Activated naive CD4-positive, alpha-beta T cell treated with anti-CD3 and anti-CD28 coated beads, Interleukin-2, amount 10 ng/mL, durations not matched to agents 7 days and 5 days (primary cell): Measurements from ENCODE around the gene TBL1XR1.

Experiments used
- CTCF ChIA-PET: fragments of 350-600 bp; sonication (Branson Sonifier 250); formaldehyde crosslinking; loops from one replicate; lab custom pipeline; 2021; ENCODE audit warnings: antibody characterized with exemption; lab: Charles Lee
- DNase-seq: peaks from one replicate; pipeline ENCODE4 v3.0.0-alpha.2; 2020
- H3K27ac Mint-ChIP-seq: one replicate; pipeline ENCODE4 v1.8.0; 2021; ENCODE audit warnings: mild to moderate bottlenecking, moderate library complexity, mixed read lengths
- H3K27me3 Mint-ChIP-seq: one replicate; pipeline ENCODE4 v1.8.0; 2021; ENCODE audit warnings: mild to moderate bottlenecking, mixed read lengths
- H3K36me3 Mint-ChIP-seq: one replicate; pipeline ENCODE4 v1.8.0; 2021; ENCODE audit warnings: mixed read lengths
- H3K4me1 Mint-ChIP-seq: one replicate; pipeline ENCODE4 v1.8.0; 2021; ENCODE audit warnings: mixed read lengths
- H3K4me3 Mint-ChIP-seq: one replicate; pipeline ENCODE4 v1.8.0; 2021; ENCODE audit warnings: mild to moderate bottlenecking, moderate library complexity, mixed read lengths
- H3K9me3 Mint-ChIP-seq: one replicate; pipeline ENCODE4 v1.8.0; 2021; ENCODE audit warnings: mixed read lengths

The TBL1XR1 gene

GRCh38 chr3:177085794-177086193 is 111.5 kb downstream of the TBL1XR1 start:
- Mint-ChIP-seq H3K27me3 (no peaks in the 10 kb centered on the region), H3K27ac (no peak overlapping the region), H3K9me3 (peaks cover 2% of the 10 kb centered on the region), H3K36me3 (peaks cover 42% of the 10 kb centered on the region), H3K4me1 (peaks cover 6% of the 10 kb centered on the region), H3K4me3 (no peak overlapping the region)
- CTCF ChIA-PET, result no interaction called here
- DNase-seq, result no peak

DNA sequence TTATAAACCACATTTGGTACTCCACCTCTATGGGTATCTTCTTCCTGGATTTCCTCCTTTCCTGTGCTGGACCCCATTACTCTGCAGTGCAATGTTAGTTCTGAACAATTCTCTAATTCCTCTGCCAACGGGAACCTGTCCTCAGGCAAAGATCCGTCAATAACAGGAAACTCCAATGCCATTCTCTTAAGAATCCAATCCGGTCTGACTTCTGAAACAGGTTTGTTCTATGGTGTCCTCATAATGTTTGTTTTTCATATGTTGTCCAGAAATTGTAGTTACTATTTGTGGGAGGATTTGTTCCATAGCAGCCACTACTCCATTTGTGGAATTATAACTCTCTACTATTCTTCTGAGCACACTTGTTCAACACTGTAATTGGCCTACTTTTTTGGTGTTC is 112.7 kb downstream of the TBL1XR1 start:
- Mint-ChIP-seq H3K36me3 (peaks cover 38% of the 10 kb centered on the region), H3K27ac (no peak overlapping the region), H3K27me3 (no peaks in the 10 kb centered on the region), H3K4me3 (no peak overlapping the region), H3K4me1 (peaks cover 6% of the 10 kb centered on the region), H3K9me3 (peaks cover 2% of the 10 kb centered on the region)
- CTCF ChIA-PET, result no interaction called here
- DNase-seq, result no peak

- Mint-ChIP-seq H3K4me3 (no peak overlapping the region), H3K27ac (no peak overlapping the region)
- CTCF ChIA-PET, result no interaction called here
These were observed 117.2 kb downstream of the TBL1XR1 start for GRCh38 chr3:177080122-177080521.

DNA sequence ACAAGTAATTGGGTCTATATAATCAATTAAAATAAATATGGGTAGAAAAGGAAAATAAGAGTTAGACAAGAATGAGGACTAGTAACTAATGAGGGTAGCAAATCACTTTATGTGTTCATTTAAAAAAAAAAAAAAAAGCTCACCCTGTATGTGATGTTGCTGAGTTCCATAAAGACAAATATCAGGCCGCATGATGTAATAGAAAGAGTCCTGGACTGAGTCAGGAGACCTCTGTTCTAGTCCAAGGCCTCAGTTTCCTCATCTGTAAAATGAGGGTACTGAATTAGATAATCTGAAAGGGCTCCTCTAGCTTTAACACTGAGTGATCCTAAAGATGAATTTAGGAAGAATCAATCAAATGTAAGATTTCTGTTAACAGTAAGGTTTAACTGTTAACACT is 117.6 kb downstream of the TBL1XR1 start:
- H3K4me1 Mint-ChIP-seq, result peaks cover 2% of the 10 kb centered on the region
- no peaks in the 10 kb centered on the region for H3K27me3 Mint-ChIP-seq
- H3K27ac Mint-ChIP-seq, result no peak overlapping the region
- peaks cover 2% of the 10 kb centered on the region for H3K9me3 Mint-ChIP-seq
- H3K36me3 Mint-ChIP-seq, result peaks cover 46% of the 10 kb centered on the region
- no peak for DNase-seq
- CTCF ChIA-PET, result no interaction called here
- H3K4me3 Mint-ChIP-seq, result no peak overlapping the region

More at GRCh38 chr3:177080122-177080521, 117.2 kb downstream of the TBL1XR1 start:
- peaks cover 2% of the 10 kb centered on the region for H3K9me3 Mint-ChIP-seq
- peaks cover 2% of the 10 kb centered on the region for H3K4me1 Mint-ChIP-seq
- peaks cover 45% of the 10 kb centered on the region for H3K36me3 Mint-ChIP-seq
- DNase-seq, result no peak
- H3K27me3 Mint-ChIP-seq, result no peaks in the 10 kb centered on the region

GRCh38 chr3:177071496-177072156 is 125.7 kb downstream of the TBL1XR1 start:
- CTCF ChIA-PET, result no interaction called here
- Mint-ChIP-seq H3K27me3 (no peaks in the 10 kb centered on the region), H3K36me3 (peaks cover 34% of the 10 kb centered on the region), H3K4me1 (peaks cover 5% of the 10 kb centered on the region), H3K27ac (peak overlapping the region; percentile 11), H3K4me3 (no peak overlapping the region), H3K9me3 (no peaks in the 10 kb centered on the region)
- no peak for DNase-seq

- Mint-ChIP-seq H3K4me1 (peaks cover 10% of the 10 kb centered on the region), H3K36me3 (peaks cover 21% of the 10 kb centered on the region), H3K27me3 (no peaks in the 10 kb centered on the region), H3K4me3 (no peak overlapping the region), H3K9me3 (no peaks in the 10 kb centered on the region), H3K27ac (peak overlapping the region; percentile 70)
- DNase-seq, result no peak
- CTCF ChIA-PET, result no interaction called here
These were observed 127.6 kb downstream of the TBL1XR1 start for GRCh38 chr3:177069514-177070329.

DNA sequence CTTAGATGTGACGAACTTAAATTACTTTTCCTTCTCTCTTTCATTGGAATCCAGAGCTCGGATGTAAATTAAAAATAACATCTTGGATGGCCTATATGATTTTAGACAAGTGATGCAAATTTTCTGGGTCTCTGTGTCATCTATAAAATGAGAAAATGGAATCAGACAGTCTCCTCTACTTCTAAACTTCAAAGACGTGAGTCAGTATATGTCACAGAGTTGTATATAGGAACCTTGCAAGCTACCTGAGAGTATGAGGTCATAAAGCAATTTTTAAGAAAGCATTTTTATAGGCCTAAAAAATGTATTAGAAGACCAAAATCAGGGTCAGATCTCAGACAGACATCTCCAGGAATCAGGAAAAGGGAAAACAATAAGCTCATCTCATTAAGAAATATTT is 128.3 kb downstream of the TBL1XR1 start:
- no peak overlapping the region for H3K4me3 Mint-ChIP-seq

GRCh38 chr3:177066068-177066467 is 131.2 kb downstream of the TBL1XR1 start:
- H3K27me3 Mint-ChIP-seq, result no peaks in the 10 kb centered on the region
- no peak for DNase-seq
- H3K4me1 Mint-ChIP-seq, result peaks cover 17% of the 10 kb centered on the region
- H3K27ac Mint-ChIP-seq, result no peak overlapping the region
- CTCF ChIA-PET, result interaction anchor here (1.0 kb wide), 1 partner anchor 85 kb away, joined by 3 read pairs; no protein-coding TSS in a partner anchor
- H3K9me3 Mint-ChIP-seq, result no peaks in the 10 kb centered on the region
- H3K36me3 Mint-ChIP-seq, result peaks cover 31% of the 10 kb centered on the region
- H3K4me3 Mint-ChIP-seq, result no peak overlapping the region

More for the DNA sequence above, 128.3 kb downstream of the TBL1XR1 start:
- DNase-seq, result no peak
- Mint-ChIP-seq H3K4me1 (peaks cover 12% of the 10 kb centered on the region), H3K9me3 (no peaks in the 10 kb centered on the region), H3K27me3 (no peaks in the 10 kb centered on the region), H3K27ac (no peak overlapping the region), H3K36me3 (peaks cover 20% of the 10 kb centered on the region)
- CTCF ChIA-PET, result interaction anchor here (1.2 kb wide), 1 partner anchor 10 kb away, joined by 4 read pairs; no protein-coding TSS in a partner anchor

DNA sequence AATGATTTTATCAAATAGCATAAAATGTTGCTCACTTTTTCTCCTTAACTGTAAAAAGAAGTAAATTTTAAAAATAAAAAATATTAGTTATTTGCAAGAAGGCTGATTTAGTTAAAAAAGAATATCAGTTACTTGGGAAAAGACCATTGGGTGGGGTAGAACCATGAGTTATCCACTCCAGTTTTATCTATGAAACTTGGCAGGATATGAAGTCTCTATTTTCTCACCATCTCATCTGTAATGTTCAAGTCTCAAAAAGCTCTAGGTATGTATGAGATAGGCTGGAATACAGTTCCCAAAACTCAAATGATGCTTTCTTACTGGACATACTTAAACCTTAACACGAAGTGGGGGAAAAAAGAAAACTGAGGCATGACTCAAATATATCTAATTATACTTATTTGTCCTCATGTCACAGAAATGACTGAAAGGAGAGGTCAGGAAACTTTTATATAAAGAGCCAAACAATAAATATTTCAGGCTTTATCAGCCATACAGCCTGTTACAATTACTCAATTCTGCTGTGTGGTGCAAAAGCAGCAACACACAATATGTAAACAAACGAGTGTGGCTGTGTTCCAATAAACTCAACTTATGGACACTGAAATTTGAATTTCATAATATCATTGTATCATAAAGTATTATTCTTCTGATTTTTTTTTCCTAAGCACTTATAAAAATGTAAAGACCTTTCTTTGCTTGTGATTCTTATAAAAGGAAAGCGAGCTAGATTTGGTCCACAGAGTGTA is 131.8 kb downstream of the TBL1XR1 start:
- CTCF ChIA-PET, result interaction anchor here (1.0 kb wide), 1 partner anchor 86 kb away, joined by 3 read pairs; no protein-coding TSS in a partner anchor
- DNase-seq, result no peak
- Mint-ChIP-seq H3K9me3 (no peaks in the 10 kb centered on the region), H3K4me1 (peaks cover 17% of the 10 kb centered on the region), H3K27ac (no peak overlapping the region), H3K27me3 (no peaks in the 10 kb centered on the region), H3K36me3 (peaks cover 32% of the 10 kb centered on the region), H3K4me3 (no peak overlapping the region)

- Mint-ChIP-seq H3K27me3 (no peaks in the 10 kb centered on the region), H3K27ac (no peak overlapping the region), H3K4me3 (no peak overlapping the region), H3K36me3 (peaks cover 35% of the 10 kb centered on the region), H3K9me3 (no peaks in the 10 kb centered on the region), H3K4me1 (peaks cover 17% of the 10 kb centered on the region)
- CTCF ChIA-PET, result no interaction called here
- DNase-seq, result no peak
These were observed 135.1 kb downstream of the TBL1XR1 start for GRCh38 chr3:177062052-177062732.

DNA sequence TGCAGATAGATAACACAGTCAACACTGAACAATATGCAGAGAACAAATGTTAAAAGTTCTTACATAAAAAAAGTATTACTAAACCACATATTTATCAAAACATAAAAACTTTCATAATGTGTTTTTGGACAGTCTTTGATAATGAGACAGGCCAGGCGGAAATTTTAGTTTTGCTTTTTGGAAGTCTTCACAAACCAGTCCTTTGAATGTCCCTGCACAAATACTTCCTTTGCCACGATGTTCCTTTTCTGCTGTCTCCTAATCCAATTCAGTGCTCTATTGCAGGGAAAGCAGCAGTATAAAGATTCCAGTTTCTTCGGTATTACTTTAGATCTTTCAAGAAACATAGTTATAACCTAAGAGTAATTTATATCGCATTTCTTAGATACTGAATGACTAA is 135.9 kb downstream of the TBL1XR1 start:
- DNase-seq, result no peak
- Mint-ChIP-seq H3K27me3 (no peaks in the 10 kb centered on the region), H3K36me3 (peaks cover 33% of the 10 kb centered on the region), H3K4me3 (no peak overlapping the region), H3K27ac (no peak overlapping the region), H3K9me3 (no peaks in the 10 kb centered on the region), H3K4me1 (peaks cover 14% of the 10 kb centered on the region)
- CTCF ChIA-PET, result no interaction called here

- no peaks in the 10 kb centered on the region for H3K27me3 Mint-ChIP-seq
- DNase-seq, result no peak
- CTCF ChIA-PET, result no interaction called here
- no peak overlapping the region for H3K4me3 Mint-ChIP-seq
- peaks cover 16% of the 10 kb centered on the region for H3K4me1 Mint-ChIP-seq
- no peak overlapping the region for H3K27ac Mint-ChIP-seq
- no peaks in the 10 kb centered on the region for H3K9me3 Mint-ChIP-seq
- peaks cover 30% of the 10 kb centered on the region for H3K36me3 Mint-ChIP-seq
These were observed 136.8 kb downstream of the TBL1XR1 start for GRCh38 chr3:177060492-177060891.

GRCh38 chr3:177058648-177059047 is 138.6 kb downstream of the TBL1XR1 start:
- H3K9me3 Mint-ChIP-seq, result no peaks in the 10 kb centered on the region
- no peak for DNase-seq
- H3K4me1 Mint-ChIP-seq, result peaks cover 15% of the 10 kb centered on the region
- CTCF ChIA-PET, result interaction anchor here (1.0 kb wide), 1 partner anchor 10 kb away, joined by 4 read pairs; no protein-coding TSS in a partner anchor
- no peaks in the 10 kb centered on the region for H3K27me3 Mint-ChIP-seq
- no peak overlapping the region for H3K4me3 Mint-ChIP-seq
- no peak overlapping the region for H3K27ac Mint-ChIP-seq
- peaks cover 26% of the 10 kb centered on the region for H3K36me3 Mint-ChIP-seq

- Mint-ChIP-seq H3K4me1 (peaks cover 15% of the 10 kb centered on the region), H3K27me3 (no peaks in the 10 kb centered on the region), H3K27ac (no peak overlapping the region), H3K36me3 (peaks cover 25% of the 10 kb centered on the region), H3K9me3 (no peaks in the 10 kb centered on the region), H3K4me3 (no peak overlapping the region)
- CTCF ChIA-PET, result no interaction called here
- peak; percentile 44 for DNase-seq
These were observed 139.5 kb downstream of the TBL1XR1 start for GRCh38 chr3:177057768-177058167.
